HG03558 (cell line): ENCODE measurements around the gene GPRASP1.

Source experiments
- ATAC-seq: cut with Tn5 transposase; IDR thresholded peaks from one replicate; pipeline ENCODE4 v1.9.1; 2021; ENCODE audit warnings: moderate number of reproducible peaks; ENCODE audit not compliant: unreplicated experiment; ENCODE audit errors: extremely low read depth

The GPRASP1 gene

DNA sequence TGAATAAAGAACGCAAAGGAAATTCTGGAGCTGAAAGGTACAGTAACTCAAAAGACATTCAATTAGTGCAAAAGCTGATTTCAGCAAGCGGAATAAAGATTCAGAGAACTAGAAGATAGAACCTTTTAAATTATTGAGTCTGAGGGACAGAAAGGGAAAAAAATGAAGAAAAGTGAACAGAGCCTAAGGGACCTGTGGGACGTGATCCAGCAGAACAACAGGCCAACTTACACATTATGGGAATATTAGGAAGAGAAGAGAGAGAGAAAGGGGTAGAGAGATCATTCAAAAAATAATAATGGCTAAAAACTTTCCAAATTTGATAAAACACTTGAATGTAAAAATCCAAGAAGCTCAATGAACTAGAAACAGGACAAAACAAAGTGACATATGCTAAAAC, 43.5 kb downstream of the GPRASP1 start:
- no peak for ATAC-seq

GRCh38 chrX:102696306-102696705, 45.0 kb downstream of the GPRASP1 start:
- no peak for ATAC-seq

DNA sequence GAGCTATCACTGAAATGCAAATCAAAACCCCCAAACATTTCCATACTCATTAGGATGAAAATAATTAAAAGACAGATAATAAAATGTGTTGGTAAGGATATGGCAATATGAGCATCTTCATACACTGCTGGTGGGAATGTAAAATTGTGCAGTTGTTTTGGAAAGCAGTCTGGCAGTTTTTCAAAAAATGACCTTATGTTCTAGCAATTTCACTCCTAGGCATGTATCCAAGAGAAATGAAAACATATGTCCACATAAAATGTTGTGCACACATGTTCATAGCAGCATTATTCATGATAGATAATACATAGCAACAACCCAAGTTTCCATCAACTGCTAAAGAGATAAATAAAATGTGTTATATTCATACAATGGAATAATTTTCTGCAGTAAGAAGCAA, 46.2 kb downstream of the GPRASP1 start:
- no peak for ATAC-seq
